Lung (tissue), 12 donors: ENCODE measurements around the gene GNAO1. TPM values are rescaled to one million over a fixed set of nuclear protein-coding genes. Genes with fewer than 3 reads are reported as not detected.
A peak's percentile ranks its signal among the peaks of the same experiment; 100 is the strongest.

Experiments
- ATAC-seq: fragments of 200-7000 bp; cut with Tn5 transposase; one replicate; pipeline ENCODE4 v1.9.1; 2020; ENCODE audit warnings: moderate number of reproducible peaks; ENCODE audit not compliant: insufficient read depth, low FRiP score
- DNase-seq, 3 donors: peaks; one replicate each; pipeline ENCODE4 v3.0.0-alpha.2; 2013 to 2017
- H3K27ac ChIP-seq, 2 donors: one replicate each; pipeline ENCODE4 v1.5.1; 2013; ENCODE audit warnings: mild to moderate bottlenecking in 2 of 2, moderate library complexity in 2 of 2, control low read depth in 1 of 2, inconsistent platforms in 1 of 2, low read depth in 1 of 2, low read length in 1 of 2
- H3K27me3 ChIP-seq, 3 donors: one replicate each; pipeline ENCODE4 v1.5.1; 2013; ENCODE audit warnings: low read length in 2 of 3; ENCODE audit not compliant: control insufficient read depth in 3 of 3, insufficient read depth in 3 of 3
- H3K36me3 ChIP-seq, 4 donors: one replicate each; pipeline ENCODE4 v1.5.1; 2013; ENCODE audit warnings: low read length in 4 of 4, mild to moderate bottlenecking in 1 of 4, moderate library complexity in 1 of 4; ENCODE audit not compliant: control insufficient read depth in 4 of 4, insufficient read depth in 4 of 4
- H3K4me1 ChIP-seq, 5 donors: one replicate each; pipeline ENCODE4 v1.5.1; 2013; ENCODE audit warnings: low read length in 5 of 5, mild to moderate bottlenecking in 2 of 5, moderate library complexity in 1 of 5; ENCODE audit not compliant: control insufficient read depth in 5 of 5, insufficient read depth in 5 of 5
- H3K4me3 ChIP-seq: one replicate; pipeline ENCODE4 v1.5.1; 2013; ENCODE audit warnings: mild to moderate bottlenecking, control low read depth, moderate library complexity
- H3K9ac ChIP-seq, 2 donors: one replicate each; pipeline ENCODE4 v1.5.1; 2013; ENCODE audit warnings: low read length in 2 of 2, control low read depth in 1 of 2; ENCODE audit not compliant: insufficient read depth in 1 of 2
- H3K9me3 ChIP-seq, 4 donors: one replicate each; pipeline ENCODE4 v1.5.1; 2013; ENCODE audit warnings: low read length in 3 of 4, mild to moderate bottlenecking in 1 of 4, moderate library complexity in 1 of 4; ENCODE audit not compliant: control insufficient read depth in 4 of 4, insufficient read depth in 3 of 4
- WGBS, 2 donors: extraction: QIAGEN DNeasy Blood & Tissue Kit; methylation state at CpG; one replicate each; pipeline ENCODE4 v1.1.7; 2013; 5-methylcytosine and 5-hydroxymethylcytosine counted together
- polyA plus RNA-seq, 2 donors: library from polyadenylated mRNA; stranded (reverse); fragments of 200-250 nt; gene quantifications; one replicate each; pipeline ENCODE4 v1.2.1, GENCODE V29; 2013
- total RNA-seq, 2 donors: library from RNA; depleted of rRNA in 1 of 2; stranded (reverse); fragments of >200 nt in 1 of 2; gene quantifications; one replicate each; pipeline ENCODE4 v1.2.1, GENCODE V29; 2014 to 2021
- TF ChIP-seq, protein P1 (sequence below): IDR thresholded peaks from 2 replicates; pipeline ENCODE4 v1.5.1; 2012; ENCODE audit warnings: mild to moderate bottlenecking; ENCODE audit errors: control extremely low read depth, extremely low read depth
- donor health status: control.
- donor health status: control.
- donor health status: Bipolar disorder and iron deficiency.
- donor health status: healthy.
- donor health status: DM: yes; HTN: yes; CAD: no.

The GNAO1 gene
- total and polyA plus RNA-seq, 4 donors, result 0.33 to 5.2 (median 0.76) TPM

DNA sequence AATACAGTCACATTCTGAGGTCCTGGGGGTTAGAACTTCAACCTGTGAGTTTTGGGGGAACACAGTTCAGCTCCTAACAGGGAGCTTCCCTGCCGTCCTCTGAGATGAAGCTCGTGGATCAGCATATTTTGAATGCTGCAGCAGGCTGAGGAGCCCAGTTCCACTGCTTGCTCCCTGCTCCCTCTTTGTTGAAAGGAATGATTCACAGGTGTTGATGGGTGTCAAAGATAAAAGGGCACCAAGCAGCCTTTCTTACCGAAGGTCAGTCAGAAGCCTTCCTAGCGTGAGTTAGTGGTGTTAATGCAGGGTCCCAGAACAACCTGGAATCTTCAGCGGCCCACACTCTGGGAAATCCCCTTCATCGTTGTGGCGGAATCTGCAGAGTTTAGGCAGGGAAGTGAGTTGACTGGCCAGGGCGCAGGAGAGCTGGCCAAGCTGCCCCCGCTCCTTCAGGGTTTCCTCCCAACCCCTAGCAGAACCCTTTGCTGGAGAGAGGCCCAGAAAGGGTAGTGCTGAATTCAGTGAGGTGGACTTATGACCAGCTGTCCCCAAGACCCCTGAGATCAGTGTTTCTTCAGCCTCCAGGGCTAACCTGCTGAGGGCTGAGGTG, 114.8 kb downstream of the GNAO1 start:
- 65 to 71% methylated on average over 9 of the region's 9 CpGs for WGBS, 2 donors
- no peak overlapping the region for H3K9ac ChIP-seq
- no peaks in the 10 kb centered on the region for H3K27me3 ChIP-seq
- no peak overlapping the region for H3K27ac ChIP-seq
- no peaks in the 10 kb centered on the region for H3K9me3 ChIP-seq
- ATAC-seq (no peak), DNase-seq (peak; percentile 42 to 61 (median 45))
- TF ChIP-seq, protein P1, sequence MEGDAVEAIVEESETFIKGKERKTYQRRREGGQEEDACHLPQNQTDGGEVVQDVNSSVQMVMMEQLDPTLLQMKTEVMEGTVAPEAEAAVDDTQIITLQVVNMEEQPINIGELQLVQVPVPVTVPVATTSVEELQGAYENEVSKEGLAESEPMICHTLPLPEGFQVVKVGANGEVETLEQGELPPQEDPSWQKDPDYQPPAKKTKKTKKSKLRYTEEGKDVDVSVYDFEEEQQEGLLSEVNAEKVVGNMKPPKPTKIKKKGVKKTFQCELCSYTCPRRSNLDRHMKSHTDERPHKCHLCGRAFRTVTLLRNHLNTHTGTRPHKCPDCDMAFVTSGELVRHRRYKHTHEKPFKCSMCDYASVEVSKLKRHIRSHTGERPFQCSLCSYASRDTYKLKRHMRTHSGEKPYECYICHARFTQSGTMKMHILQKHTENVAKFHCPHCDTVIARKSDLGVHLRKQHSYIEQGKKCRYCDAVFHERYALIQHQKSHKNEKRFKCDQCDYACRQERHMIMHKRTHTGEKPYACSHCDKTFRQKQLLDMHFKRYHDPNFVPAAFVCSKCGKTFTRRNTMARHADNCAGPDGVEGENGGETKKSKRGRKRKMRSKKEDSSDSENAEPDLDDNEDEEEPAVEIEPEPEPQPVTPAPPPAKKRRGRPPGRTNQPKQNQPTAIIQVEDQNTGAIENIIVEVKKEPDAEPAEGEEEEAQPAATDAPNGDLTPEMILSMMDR, result no peak
- no peak overlapping the region for H3K4me3 ChIP-seq
- peaks cover 0 to 17% (median 0%) of the 10 kb centered on the region in 5 donors for H3K4me1 ChIP-seq
- no peaks in the 10 kb centered on the region for H3K36me3 ChIP-seq

DNA sequence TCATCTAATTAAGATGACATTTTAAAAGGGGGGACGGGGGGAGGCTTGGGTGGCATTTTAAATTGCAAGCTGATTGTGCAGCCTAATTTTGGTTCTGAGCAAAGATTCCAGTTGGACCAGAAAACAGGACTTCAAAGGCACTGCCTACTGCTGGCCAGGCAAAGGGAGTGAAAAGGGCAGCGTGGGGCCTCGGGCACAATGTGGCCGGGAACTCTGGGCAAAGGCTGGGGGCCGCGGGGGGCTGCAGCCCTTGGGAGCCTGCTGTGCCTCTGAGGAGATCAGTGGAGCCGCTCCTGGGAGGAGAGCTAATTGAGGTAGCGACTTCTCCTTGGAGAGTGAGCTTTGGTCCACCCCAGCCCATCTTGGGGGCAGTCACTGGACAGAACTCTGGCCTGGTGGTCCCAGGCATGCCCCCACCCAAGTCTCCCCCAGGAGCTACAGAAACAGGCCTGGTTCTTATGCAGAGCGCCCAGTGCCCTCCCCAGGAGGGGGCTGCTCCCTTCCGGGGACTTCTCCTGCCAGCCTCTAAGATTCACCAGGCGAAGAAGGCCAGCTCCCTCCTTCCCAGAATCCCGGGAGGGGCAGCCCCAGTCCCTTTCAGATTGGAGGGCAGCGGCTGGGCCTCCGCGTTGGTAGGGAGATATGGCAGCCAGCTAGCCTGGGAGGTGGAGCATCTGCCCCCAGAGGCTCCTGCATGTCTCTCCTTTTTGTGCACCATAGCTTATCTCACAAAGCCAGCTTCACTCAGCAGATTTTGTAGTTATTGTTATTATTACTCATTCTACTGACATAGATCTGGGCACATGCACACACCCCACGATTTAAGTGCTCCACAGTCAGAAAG, 115.6 kb downstream of the GNAO1 start:
- 76 to 86% methylated on average over 16 of the region's 16 CpGs for WGBS, 2 donors
- no peak overlapping the region for H3K27ac ChIP-seq
- H3K9ac ChIP-seq, result no peak overlapping the region
- no peaks in the 10 kb centered on the region for H3K27me3 ChIP-seq
- H3K4me3 ChIP-seq, result no peak overlapping the region
- DNase-seq, result no peak
- peaks cover 0 to 11% (median 0%) of the 10 kb centered on the region in 5 donors for H3K4me1 ChIP-seq
- H3K9me3 ChIP-seq, result no peaks in the 10 kb centered on the region
- no peak for ATAC-seq
- TF ChIP-seq, protein P1, result no peak
- H3K36me3 ChIP-seq, result no peaks in the 10 kb centered on the region

DNA sequence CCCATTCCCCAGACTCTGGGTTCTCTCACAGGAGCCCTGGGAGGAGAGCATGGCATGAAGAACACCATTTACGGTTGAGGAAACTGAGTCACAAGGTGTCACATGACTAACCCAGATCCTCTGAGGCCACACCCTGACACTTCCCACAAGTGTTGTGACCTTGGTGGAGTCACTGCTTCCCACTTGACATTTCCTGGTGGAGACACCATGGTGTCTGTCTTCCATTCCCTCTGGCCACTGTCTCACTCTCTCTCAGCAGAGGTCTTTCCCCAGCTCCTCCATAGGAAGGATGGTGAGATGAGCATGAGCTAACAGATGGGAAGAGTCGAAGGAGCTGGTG, 116.2 kb downstream of the GNAO1 start:
- H3K4me3 ChIP-seq, result no peak overlapping the region
- no peaks in the 10 kb centered on the region for H3K9me3 ChIP-seq
- no peak for ATAC-seq
- peaks cover 0 to 11% (median 0%) of the 10 kb centered on the region in 5 donors for H3K4me1 ChIP-seq
- no peak for DNase-seq
- TF ChIP-seq, protein P1, result no peak
- no peak overlapping the region for H3K27ac ChIP-seq
- H3K9ac ChIP-seq, result no peak overlapping the region
- H3K36me3 ChIP-seq, result no peaks in the 10 kb centered on the region
- 78 to 86% methylated on average over 2 of the region's 2 CpGs for WGBS, 2 donors
- no peaks in the 10 kb centered on the region for H3K27me3 ChIP-seq
